K562 (cell line): ENCODE results near the gene NOD1. TPM values are rescaled to one million over a fixed set of nuclear protein-coding genes. Genes with fewer than 3 reads are reported as not detected.

Experiments
- ATAC-seq: fragments of 200-7000 bp; cut with Tn5 transposase; 3 replicates; pipeline ENCODE4 v1.9.1; 2020; ENCODE audit warnings: moderate library complexity
- BruUV-seq: library from RNA; stranded (reverse); fragments of 400-500 nt; replicated peaks from 2 replicates; lab custom pipeline; 2021; lab: Mats Ljungman, UMichigan
- CTCF ChIA-PET: fragments of 300-600 bp; formaldehyde crosslinking; extraction: SDS; loops from one replicate; lab custom pipeline; 2021; ENCODE audit warnings: low intra/inter-chr PET ratio; lab: Yijun Ruan, JAX
- POLR2A ChIA-PET: fragments of 300-600, 350-650 bp; sonication (Branson Sonifier 250); formaldehyde crosslinking; extraction: SDS; loops from one replicate; lab custom pipeline; 2021; ENCODE audit warnings: antibody characterized with exemption, inconsistent platforms; lab: Yijun Ruan, JAX
- DNase-seq, 4 experiments: peaks; one replicate each; pipeline versions ENCODE4 v3.0.0 to v3.0.0-alpha.2; 2011 to 2018; ENCODE audit warnings: low spot score in 3 of 4, mixed read lengths in 3 of 4; ENCODE audit errors: extremely low read depth in 1 of 4
- FAIRE-seq: peaks from 2 replicates; lab custom pipeline; 2011; peaks lifted over from hg19 to GRCh38; lab: Jason Lieb, UNC
- H2AFZ ChIP-seq: 2 replicates; pipeline ENCODE4 v1.6.0; 2011; ENCODE audit warnings: low read depth, low read length, control low read depth, inconsistent platforms
- H3K27ac ChIP-seq: fragments of 200-600 bp; 3 replicates; pipeline ENCODE4 v1.8.0; 2011; ENCODE audit warnings: low read depth, mild to moderate bottlenecking, control low read depth, inconsistent platforms, low read length, moderate library complexity, mixed read lengths; ENCODE audit errors: extremely low read depth
- H3K27me3 ChIP-seq, 2 experiments: fragments of 300-600 bp in 1 of 2; 2 replicates in 1 of 2; 3 replicates in 1 of 2; pipeline versions ENCODE4 v1.6.0 to v1.8.0; 2011; ENCODE audit warnings: inconsistent platforms in 2 of 2, low read length in 2 of 2, mild to moderate bottlenecking in 1 of 2, mixed read lengths in 1 of 2, moderate library complexity in 1 of 2; ENCODE audit not compliant: control insufficient read depth in 2 of 2, insufficient read depth in 2 of 2
- H3K36me3 ChIP-seq: fragments of 300-600 bp; 3 replicates; pipeline ENCODE4 v1.8.0; 2011; ENCODE audit warnings: mild to moderate bottlenecking, low read length, inconsistent platforms; ENCODE audit not compliant: control insufficient read depth, insufficient read depth
- H3K4me1 ChIP-seq, 2 experiments: fragments of 200-600 bp in 1 of 2; replicated peaks in 1 of 2; 2 replicates in 1 of 2; 3 replicates in 1 of 2; pipeline versions ENCODE4 v1.5.1 to v1.8.0; 2011; ENCODE audit warnings: inconsistent platforms in 2 of 2, low read length in 2 of 2, mild to moderate bottlenecking in 1 of 2, mixed read lengths in 1 of 2, moderate library complexity in 1 of 2; ENCODE audit not compliant: control insufficient read depth in 2 of 2, insufficient read depth in 2 of 2
- H3K4me2 ChIP-seq: 2 replicates; pipeline ENCODE4 v1.6.1; 2011; ENCODE audit warnings: low read length, control low read depth, inconsistent platforms, mixed read lengths; ENCODE audit not compliant: insufficient read depth
- H3K4me3 ChIP-seq: fragments of 200-600 bp; sonication (generic), shearing (Covaris generic); 2 replicates; pipeline ENCODE4 v1.5.1; 2016; ENCODE audit warnings: control low read depth, inconsistent platforms
- H3K79me2 ChIP-seq: fragments of 200-600 bp; 3 replicates; pipeline ENCODE4 v1.8.0; 2011; ENCODE audit warnings: low read length, inconsistent platforms; ENCODE audit not compliant: control insufficient read depth, insufficient read depth
- H3K9ac ChIP-seq, 2 experiments: 2 replicates each; pipeline versions ENCODE4 v1.6.0 to v1.6.1; 2011; ENCODE audit warnings: low read depth in 2 of 2, low read length in 2 of 2, control low read depth in 1 of 2, inconsistent platforms in 1 of 2, mild to moderate bottlenecking in 1 of 2, mixed read lengths in 1 of 2; ENCODE audit not compliant: insufficient read depth in 1 of 2
- H3K9me1 ChIP-seq: one replicate; pipeline ENCODE4 v1.6.0; 2011; ENCODE audit warnings: inconsistent platforms, mild to moderate bottlenecking, low read length, moderate library complexity; ENCODE audit not compliant: control insufficient read depth, insufficient read depth
- H3K9me3 ChIP-seq: replicated peaks from 2 replicates; pipeline ENCODE4 v1.5.1; 2011; ENCODE audit warnings: low read depth, low read length, inconsistent platforms; ENCODE audit not compliant: control insufficient read depth, insufficient read depth
- H4K20me1 ChIP-seq: replicated peaks from 2 replicates; pipeline ENCODE4 v1.6.1; 2011; ENCODE audit warnings: low read length, inconsistent platforms, mixed read lengths; ENCODE audit not compliant: control insufficient read depth, insufficient read depth
- ARID3A ChIP-seq: IDR thresholded peaks from 2 replicates; pipeline ENCODE4 v1.6.1; 2012; ENCODE audit warnings: low read depth, low read length, improper control_type of control experiment, borderline replicate concordance
- C11orf30 ChIP-seq: fragments of 450-650 bp; IDR thresholded peaks from 2 replicates; pipeline ENCODE4 v1.6.1; 2016; ENCODE audit warnings: low read depth, mild to moderate bottlenecking
- CBX3 ChIP-seq, 2 experiments: IDR thresholded peaks; 1 replicate in 1 of 2; 2 replicates in 1 of 2; pipeline ENCODE4 v1.6.1; 2012; ENCODE audit warnings: inconsistent platforms in 2 of 2, low read length in 2 of 2, borderline replicate concordance in 1 of 2, control low read depth in 1 of 2
- HDAC8 ChIP-seq: fragments of 450-650 bp; IDR thresholded peaks from 2 replicates; pipeline ENCODE4 v1.6.1; 2016; ENCODE audit warnings: mild to moderate bottlenecking, missing genetic modification characterization, moderate library complexity, missing compliant biosample characterization
- HNRNPLL ChIP-seq: fragments of 200-400 bp; formaldehyde crosslinking; IDR thresholded peaks from 2 replicates; pipeline ENCODE4 v1.6.1; 2017; ENCODE audit warnings: low read length, low read depth, mild to moderate bottlenecking; ENCODE audit not compliant: poor library complexity, severe bottlenecking
- MAFF ChIP-seq: IDR thresholded peaks from 2 replicates; pipeline ENCODE4 v1.6.1; 2012; ENCODE audit warnings: low read length, improper control_type of control experiment
- MAFG ChIP-seq: fragments of 450-650 bp; conservative IDR thresholded peaks from 2 replicates; pipeline ENCODE4 v1.6.1; 2016; ENCODE audit warnings: missing genetic modification characterization, missing compliant biosample characterization
- MECOM ChIP-seq: fragments of 250-450 bp; sonication (Bioruptor Pico); IDR thresholded peaks from 2 replicates; pipeline ENCODE4 v1.8.0; 2022; ENCODE audit warnings: inconsistent platforms
- RBFOX2 ChIP-seq: fragments of 200-400 bp; formaldehyde crosslinking; IDR thresholded peaks from 2 replicates; pipeline ENCODE4 v1.6.1; 2017; ENCODE audit warnings: low read depth, mild to moderate bottlenecking, low read length, moderate library complexity
- SAFB2 ChIP-seq: fragments of 200-400 bp; formaldehyde crosslinking; IDR thresholded peaks from 2 replicates; pipeline ENCODE4 v1.6.1; 2018; ENCODE audit warnings: borderline replicate concordance, low read length, low read depth, moderate library complexity; ENCODE audit not compliant: severe bottlenecking
- SIRT6 ChIP-seq: IDR thresholded peaks from one replicate; pipeline ENCODE4 v1.6.1; 2012; ENCODE audit warnings: low read depth, mild to moderate bottlenecking, control low read depth, inconsistent platforms, low read length, moderate library complexity
- SMAD3 ChIP-seq: fragments of 450-650 bp; formaldehyde crosslinking; conservative IDR thresholded peaks from 2 replicates; pipeline ENCODE4 v1.4.0; 2020; ENCODE audit warnings: mild to moderate bottlenecking
- ZNF134 ChIP-seq: fragments of 250-450 bp; sonication (Bioruptor Pico); conservative IDR thresholded peaks from 2 replicates; pipeline ENCODE4 v1.4.0; 2020
- ZNF143 ChIP-seq: sonication (generic); formaldehyde crosslinking; IDR thresholded peaks from 2 replicates; pipeline ENCODE4 v1.9.0; 2022; ENCODE audit warnings: mild to moderate bottlenecking, missing genetic modification reagents
- ZNF253 ChIP-seq: fragments of 250-450 bp; sonication (Bioruptor Pico); conservative IDR thresholded peaks from 2 replicates; pipeline ENCODE4 v1.6.1; 2021; ENCODE audit warnings: mild to moderate bottlenecking
- ZNF316 ChIP-seq: fragments of 450-650 bp; IDR thresholded peaks from 2 replicates; pipeline ENCODE4 v1.6.1; 2016
- ZNF766 ChIP-seq: fragments of 200-800 bp; sonication (Bioruptor generic); conservative IDR thresholded peaks from 2 replicates; pipeline ENCODE4 v1.6.1; 2016; ENCODE audit warnings: missing genetic modification characterization, missing compliant biosample characterization
- WGBS: fragments of 100-300 bp; shearing (Covaris generic); methylation state at CpG from one replicate; pipeline ENCODE4 v1.1.6; 2016; ENCODE audit warnings: low coverage, mixed read lengths; ENCODE audit not compliant: insufficient coverage; ENCODE audit errors: missing lambda C conversion rate; 5-methylcytosine and 5-hydroxymethylcytosine counted together
- in situ Hi-C: fragments of 300-500 bp; cut with MboI; formaldehyde crosslinking; loops from 4 replicates; pipeline ENCODE4 v1.15.0; 2018; ENCODE audit warnings: inconsistent platforms, mixed read lengths
- intact Hi-C: fragments of 100-400 bp; cut with micrococcal nuclease; formaldehyde crosslinking; loops from 2 replicates; pipeline ENCODE4 v1.14.2; 2022
- polyA plus RNA-seq, 8 experiments: library from polyadenylated mRNA; depleted of rRNA in 4 of 8; stranded (reverse) in 5 of 8; unstranded in 3 of 8; fragments of >200 nt; fragmentation: Nextera tagmentation in 2 of 8; fragmentation: Illumina TruSeq in 1 of 8; extraction: Ambion mirVana in 2 of 8; extraction: Trizol in 1 of 8; gene quantifications; 2 replicates each; pipeline versions ENCODE4 v1.2.1 to v1.2.3, GENCODE V29; 2011 to 2014; ENCODE audit warnings: inconsistent platforms in 1 of 8, missing spikeins in 1 of 8
- total RNA-seq, 7 experiments: library from RNA; depleted of rRNA in 6 of 7; stranded (reverse); fragments of >200 nt in 6 of 7; fragmentation: Illumina TruSeq in 2 of 7; extraction: Trizol in 2 of 7; gene quantifications; 2 replicates each; pipeline versions ENCODE4 v1.2.1 to v1.2.3, GENCODE V29; 2011 to 2021; ENCODE audit warnings: low replicate concordance in 1 of 7
- TF ChIP-seq, protein P1 (sequence below): fragments of 450-650 bp; IDR thresholded peaks from 2 replicates; pipeline ENCODE4 v1.7.1; 2018; ENCODE audit warnings: mild to moderate bottlenecking, low read depth; ENCODE audit not compliant: partially characterized antibody
- TF ChIP-seq, protein P2 (sequence below): fragments of 450-650 bp; IDR thresholded peaks from 2 replicates; pipeline ENCODE4 v1.6.1; 2016; ENCODE audit warnings: antibody characterized with exemption

Gene NOD1
- total and polyA plus RNA-seq, 9 of the 15 experiments (the other 6 are each of a cell fraction or from before 2014, with no cell fraction given), result 0.34 to 7.1 (median 4.7) TPM

DNA sequence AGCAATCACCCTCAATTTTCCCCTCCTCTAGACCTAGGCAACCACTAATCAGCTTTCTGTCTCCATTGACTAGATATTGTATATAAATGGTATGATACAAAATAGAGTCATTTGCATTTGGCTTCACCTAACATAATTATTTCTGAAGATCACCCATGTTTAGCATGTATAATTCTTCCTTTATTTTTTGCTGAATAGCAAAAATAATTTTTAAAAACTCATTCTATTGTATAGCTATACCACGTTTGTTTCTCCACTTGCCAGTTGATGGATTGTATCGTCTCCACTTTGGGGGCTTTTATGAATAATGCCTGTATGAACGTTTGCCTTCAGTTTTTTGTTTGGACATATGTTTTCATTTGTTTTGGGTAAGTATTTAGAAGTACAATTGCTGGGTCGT is 98.8 kb downstream of the NOD1 start:
- DNase-seq, result no peak
- in situ Hi-C loops (no loop called here), intact Hi-C loops (no loop called here)
- Histone ChIP-seq H3K4me3 (no peak overlapping the region), H2AFZ (no peak overlapping the region), H3K9me1 (no peaks in the 10 kb centered on the region), H3K4me2 (no peak overlapping the region), H3K4me1 (no peaks in the 10 kb centered on the region), H3K9ac (no peak overlapping the region), H3K9me3 (no peaks in the 10 kb centered on the region), H3K79me2 (no peaks in the 10 kb centered on the region), H4K20me1 (no peaks in the 10 kb centered on the region), H3K36me3 (no peaks in the 10 kb centered on the region), H3K27me3 (no peaks in the 10 kb centered on the region), H3K27ac (no peak overlapping the region)
- WGBS, result 37% methylated on average over 4 of the region's 4 CpGs
- TF ChIP-seq, protein P1, sequence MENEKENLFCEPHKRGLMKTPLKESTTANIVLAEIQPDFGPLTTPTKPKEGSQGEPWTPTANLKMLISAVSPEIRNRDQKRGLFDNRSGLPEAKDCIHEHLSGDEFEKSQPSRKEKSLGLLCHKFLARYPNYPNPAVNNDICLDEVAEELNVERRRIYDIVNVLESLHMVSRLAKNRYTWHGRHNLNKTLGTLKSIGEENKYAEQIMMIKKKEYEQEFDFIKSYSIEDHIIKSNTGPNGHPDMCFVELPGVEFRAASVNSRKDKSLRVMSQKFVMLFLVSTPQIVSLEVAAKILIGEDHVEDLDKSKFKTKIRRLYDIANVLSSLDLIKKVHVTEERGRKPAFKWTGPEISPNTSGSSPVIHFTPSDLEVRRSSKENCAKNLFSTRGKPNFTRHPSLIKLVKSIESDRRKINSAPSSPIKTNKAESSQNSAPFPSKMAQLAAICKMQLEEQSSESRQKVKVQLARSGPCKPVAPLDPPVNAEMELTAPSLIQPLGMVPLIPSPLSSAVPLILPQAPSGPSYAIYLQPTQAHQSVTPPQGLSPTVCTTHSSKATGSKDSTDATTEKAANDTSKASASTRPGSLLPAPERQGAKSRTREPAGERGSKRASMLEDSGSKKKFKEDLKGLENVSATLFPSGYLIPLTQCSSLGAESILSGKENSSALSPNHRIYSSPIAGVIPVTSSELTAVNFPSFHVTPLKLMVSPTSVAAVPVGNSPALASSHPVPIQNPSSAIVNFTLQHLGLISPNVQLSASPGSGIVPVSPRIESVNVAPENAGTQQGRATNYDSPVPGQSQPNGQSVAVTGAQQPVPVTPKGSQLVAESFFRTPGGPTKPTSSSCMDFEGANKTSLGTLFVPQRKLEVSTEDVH, result no peak
- TF ChIP-seq HNRNPLL (no peak), MAFF (peak; percentile 12; the same call in 1 of the 2 replicates), ZNF766 (CRISPR knock-in tag) (no peak), SMAD3 (no peak), MAFG (tag) (peak; percentile 59), RBFOX2 (no peak), HDAC8 (tag) (no peak), C11orf30 (peak; percentile 78), SIRT6 (no peak), MECOM (CRISPR knock-in tag) (no peak), CBX3 (IDR thresholded peaks at IDR 0.05; ENCODE audit: borderline replicate concordance in 1 of 2, low read length in 2 of 2) (no peak), SAFB2 (no peak), ARID3A (no peak), ZNF253 (CRISPR knock-in tag) (no peak), ZNF134 (CRISPR knock-in tag) (no peak), ZNF143 (CRISPR knock-in tag) (no peak), ZNF316 (peak; percentile 78)
- TF ChIP-seq, protein P2, sequence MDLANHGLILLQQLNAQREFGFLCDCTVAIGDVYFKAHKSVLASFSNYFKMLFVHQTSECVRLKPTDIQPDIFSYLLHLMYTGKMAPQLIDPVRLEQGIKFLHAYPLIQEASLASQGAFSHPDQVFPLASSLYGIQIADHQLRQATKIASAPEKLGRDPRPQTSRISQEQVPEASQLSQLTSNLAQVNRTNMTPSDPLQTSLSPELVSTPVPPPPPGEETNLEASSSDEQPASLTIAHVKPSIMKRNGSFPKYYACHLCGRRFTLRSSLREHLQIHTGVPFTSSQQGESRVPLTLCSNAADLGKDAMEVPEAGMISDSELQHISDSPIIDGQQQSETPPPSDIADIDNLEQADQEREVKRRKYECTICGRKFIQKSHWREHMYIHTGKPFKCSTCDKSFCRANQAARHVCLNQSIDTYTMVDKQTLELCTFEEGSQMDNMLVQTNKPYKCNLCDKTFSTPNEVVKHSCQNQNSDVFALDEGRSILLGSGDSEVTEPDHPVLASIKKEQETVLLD, result no peak
- ChIA-PET POLR2A (interaction anchor here (0.5 kb wide), 1 partner anchor 398 kb away, joined by 4 read pairs; no protein-coding TSS in a partner anchor), CTCF (no interaction called here)
- FAIRE-seq, result no peak
- no TSS peak for BruUV-seq
- no peak for ATAC-seq
